Subcutaneous adipose tissue (tissue), 4 donors: ENCODE measurements around the gene ADGRL1. TPM values are rescaled to one million over a fixed set of nuclear protein-coding genes. Genes with fewer than 3 reads are reported as not detected.

Experiments used
- CTCF ChIP-seq: fragments of 450-650 bp; IDR thresholded peaks from one replicate; pipeline ENCODE4 v1.5.1; 2016; ENCODE audit warnings: low read depth, mild to moderate bottlenecking, control low read depth, antibody characterized with exemption, moderate library complexity
- total RNA-seq, 4 donors: library from RNA; depleted of rRNA; stranded (reverse); fragments of >200 nt; gene quantifications; one replicate each; pipeline ENCODE4 v1.1.0, GENCODE V29; 2016

ADGRL1 gene
- total RNA-seq, 4 donors from 2014 or later, result 8.2 to 25.2 (median 11.4) TPM

GRCh38 chr19:14214580-14214979, 8.6 kb upstream of the ADGRL1 start:
- TF ChIP-seq CTCF, result no peak

- TF ChIP-seq CTCF, result no peak
Measured at GRCh38 chr19:14203177-14203576, 2.8 kb downstream of the ADGRL1 start.

- TF ChIP-seq CTCF, result no peak
Measured at GRCh38 chr19:14198384-14199376, 7.3 kb downstream of the ADGRL1 start.

GRCh38 chr19:14197882-14198281, 8.1 kb downstream of the ADGRL1 start:
- no peak for TF ChIP-seq CTCF

- TF ChIP-seq CTCF, result no peak
Measured at GRCh38 chr19:14189415-14189814, 16.6 kb downstream of the ADGRL1 start.

- TF ChIP-seq CTCF, result no peak
Measured at GRCh38 chr19:14187561-14187960, 18.4 kb downstream of the ADGRL1 start.

- no peak for TF ChIP-seq CTCF
Measured at GRCh38 chr19:14185158-14185557, 20.8 kb downstream of the ADGRL1 start.
